HG03097 (cell line): ENCODE measurements around the gene MX2.

Source experiments
- ATAC-seq: cut with Tn5 transposase; IDR thresholded peaks from one replicate; pipeline ENCODE4 v1.9.1; 2021; ENCODE audit not compliant: unreplicated experiment, low FRiP score

The MX2 gene

DNA sequence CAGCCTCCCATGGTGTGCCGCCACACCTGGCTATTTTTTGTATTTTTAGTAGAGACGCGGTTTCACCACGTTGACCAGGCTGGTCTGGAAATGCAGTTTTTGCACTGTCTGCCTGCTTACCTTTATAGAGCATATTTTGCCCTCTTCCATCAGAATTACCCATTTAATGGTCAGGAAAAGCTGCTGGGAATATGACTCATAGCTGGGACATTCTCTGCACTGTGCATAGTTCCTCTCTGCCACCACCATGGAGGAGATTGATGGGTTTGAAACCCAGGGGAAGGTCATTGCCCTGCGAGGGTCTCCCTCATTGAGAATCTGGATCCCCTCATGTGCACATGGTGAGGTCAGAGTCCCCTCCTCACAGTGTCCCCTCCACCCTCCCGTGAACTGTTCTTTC, 96.3 kb downstream of the MX2 start:
- no peak for ATAC-seq

- ATAC-seq = no peak
These were observed 96.7 kb downstream of the MX2 start for GRCh38 chr21:41458559-41458958.
